Gastroesophageal sphincter (tissue), 3 donors: Measurements from ENCODE around the gene GPX4.

Experiments used
- CTCF ChIP-seq, 4 experiments: fragments of 200-600 bp in 2 of 4; fragments of 450-650 bp in 2 of 4; sonication (generic) in 1 of 4; IDR thresholded peaks; one replicate each; pipeline ENCODE4 v1.5.1; 2017 to 2019; ENCODE audit warnings: antibody characterized with exemption in 4 of 4, mild to moderate bottlenecking in 2 of 4, moderate library complexity in 2 of 4
- POLR2A ChIP-seq, 2 donors: fragments of 450-650 bp; IDR thresholded peaks; one replicate each; pipeline ENCODE4 v1.6.1; 2017; ENCODE audit warnings: antibody characterized with exemption in 2 of 2, mild to moderate bottlenecking in 2 of 2, moderate library complexity in 1 of 2
- POLR2AphosphoS5 ChIP-seq: sonication (generic); formaldehyde crosslinking; IDR thresholded peaks from one replicate; pipeline ENCODE4 v1.6.1; 2017; ENCODE audit warnings: antibody characterized with exemption

- TF ChIP-seq CTCF (IDR thresholded peaks at IDR 0.05), result peak in 1 of 4 experiments; percentile 4
- TF ChIP-seq POLR2A (IDR thresholded peaks at IDR 0.05), result no peak
- TF ChIP-seq POLR2AphosphoS5, result no peak
These were observed 3.3 kb downstream of the GPX4 start for GRCh38 chr19:1106841-1107660.
